ENCODE results near the gene CDC42BPG. TPM values are rescaled to one million over a fixed set of nuclear protein-coding genes. Genes with fewer than 3 reads are reported as not detected.

The CDC42BPG gene
- polyA plus RNA-seq, 1 experiment = 0.02 TPM

DNA sequence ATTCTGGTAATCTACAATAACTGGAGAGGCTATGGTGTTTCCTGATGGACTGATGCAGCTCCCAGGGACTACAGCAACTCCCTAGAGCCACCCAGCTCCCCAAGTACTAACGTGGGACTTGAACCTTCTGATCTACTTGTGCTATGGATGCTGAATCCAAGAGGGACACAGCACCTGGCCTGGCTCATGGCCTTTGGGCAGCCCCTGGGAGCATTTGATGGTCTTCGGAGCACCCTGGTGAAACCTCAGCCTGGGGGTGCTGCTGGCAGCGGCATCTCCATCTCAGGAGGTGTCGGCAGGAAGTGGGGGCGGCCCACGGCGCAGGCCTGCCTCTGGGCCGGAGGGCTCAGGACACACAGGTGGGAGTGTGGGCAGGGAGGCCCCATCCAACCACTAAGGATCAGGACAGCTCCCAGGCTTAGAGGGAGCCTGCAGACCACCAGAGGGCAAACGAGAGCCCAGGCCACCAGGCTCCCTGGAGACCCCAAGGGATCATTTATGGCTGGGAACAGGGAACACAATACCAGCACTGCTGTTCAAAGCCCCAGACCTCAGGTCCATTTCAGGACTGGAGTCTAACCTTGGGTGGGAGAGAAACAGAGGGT lies 25.2 kb upstream of the CDC42BPG start:
- CTCF ChIA-PET = interaction anchor here (1.0 to 3.6 kb wide), 7 partner anchors 8 to 249 kb away, joined by 3 to 11 read pairs (median 5); partner anchors contain the start of genes CDC42BPG and EHD1
- Histone ChIP-seq H3K9me3 (ENCODE audit: control insufficient read depth, insufficient read depth, low read length) (no peaks in the 10 kb centered on the region; the same call in 1 of the 2 replicates), H3K27me3 (ENCODE audit: control insufficient read depth, insufficient read depth, low read length) (no peaks in the 10 kb centered on the region), H3K27ac (ENCODE audit: low read depth, low read length) (peak overlapping the region; percentile 95), H3K4me3 (ENCODE audit: low read depth, low read length) (peak overlapping the region; percentile 5; the same call in 1 of the 2 replicates)
- POLR2A ChIA-PET = interaction anchor here (0.6 to 9.3 kb wide), 10 partner anchors 8 to 629 kb away, joined by 3 to 105 read pairs (median 4); partner anchors contain the start of genes EHD1, MALAT1 and SF1
- no peak for DNase-seq (ENCODE audit: low read depth, low spot score)
- peak; percentile 46 for TF ChIP-seq CTCF (IDR thresholded peaks at IDR 0.05; ENCODE audit: low read depth, low read length)

DNA sequence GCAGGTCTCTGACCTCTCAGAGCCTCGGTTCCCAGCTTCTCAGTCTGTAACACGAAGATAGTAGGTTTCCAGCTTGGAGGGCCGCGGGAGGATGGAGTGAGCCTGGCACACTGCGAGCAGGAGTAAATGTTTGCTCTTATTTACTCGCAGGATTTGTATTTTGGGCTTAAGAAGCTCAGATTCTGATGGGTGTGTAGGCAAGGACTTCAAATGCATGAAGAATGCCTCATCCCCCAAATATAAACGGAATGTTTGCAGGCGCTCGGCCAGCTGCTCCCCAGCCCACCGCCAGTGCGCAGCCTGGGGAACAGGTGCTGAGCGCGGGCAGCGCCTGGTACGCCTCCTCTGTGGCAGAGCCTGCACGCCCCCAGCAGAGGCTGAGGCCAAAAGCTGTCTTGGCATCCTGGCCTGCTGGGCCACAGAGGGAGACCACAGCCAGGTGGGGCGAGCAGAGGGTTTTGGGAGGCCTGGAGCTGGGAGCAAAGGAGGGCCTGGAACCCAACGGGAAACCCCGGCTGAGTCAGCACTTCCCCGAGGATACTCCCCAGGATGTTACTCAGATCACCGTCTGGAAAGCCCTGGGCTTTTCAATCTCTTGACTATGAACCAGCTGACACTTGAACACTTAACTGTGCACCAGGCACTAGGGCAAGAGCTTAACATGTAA lies 24.6 kb upstream of the CDC42BPG start:
- ChIA-PET POLR2A (interaction anchor here (0.9 to 9.3 kb wide), 9 partner anchors 9 to 630 kb away, joined by 3 to 105 read pairs (median 4); partner anchors contain the start of genes EHD1, MALAT1 and SF1), CTCF (interaction anchor here (0.8 to 3.6 kb wide), 9 partner anchors 8 to 249 kb away, joined by 3 to 11 read pairs (median 4); partner anchors contain the start of genes CDC42BPG and EHD1)
- Histone ChIP-seq H3K27me3 (ENCODE audit: control insufficient read depth, insufficient read depth, low read length) (no peaks in the 10 kb centered on the region), H3K4me3 (ENCODE audit: low read depth, low read length) (peak overlapping the region; percentile 21), H3K9me3 (ENCODE audit: control insufficient read depth, insufficient read depth, low read length) (no peaks in the 10 kb centered on the region; the same call in 1 of the 2 replicates), H3K27ac (ENCODE audit: low read depth, low read length) (peak overlapping the region; percentile 95)
- 0 out of 2 replicates have a peak, but pooled peaks have one; percentile 4 for TF ChIP-seq CTCF (IDR thresholded peaks at IDR 0.05; ENCODE audit: low read depth, low read length)
- DNase-seq (ENCODE audit: low read depth, low spot score) = peak; percentile 81

DNA sequence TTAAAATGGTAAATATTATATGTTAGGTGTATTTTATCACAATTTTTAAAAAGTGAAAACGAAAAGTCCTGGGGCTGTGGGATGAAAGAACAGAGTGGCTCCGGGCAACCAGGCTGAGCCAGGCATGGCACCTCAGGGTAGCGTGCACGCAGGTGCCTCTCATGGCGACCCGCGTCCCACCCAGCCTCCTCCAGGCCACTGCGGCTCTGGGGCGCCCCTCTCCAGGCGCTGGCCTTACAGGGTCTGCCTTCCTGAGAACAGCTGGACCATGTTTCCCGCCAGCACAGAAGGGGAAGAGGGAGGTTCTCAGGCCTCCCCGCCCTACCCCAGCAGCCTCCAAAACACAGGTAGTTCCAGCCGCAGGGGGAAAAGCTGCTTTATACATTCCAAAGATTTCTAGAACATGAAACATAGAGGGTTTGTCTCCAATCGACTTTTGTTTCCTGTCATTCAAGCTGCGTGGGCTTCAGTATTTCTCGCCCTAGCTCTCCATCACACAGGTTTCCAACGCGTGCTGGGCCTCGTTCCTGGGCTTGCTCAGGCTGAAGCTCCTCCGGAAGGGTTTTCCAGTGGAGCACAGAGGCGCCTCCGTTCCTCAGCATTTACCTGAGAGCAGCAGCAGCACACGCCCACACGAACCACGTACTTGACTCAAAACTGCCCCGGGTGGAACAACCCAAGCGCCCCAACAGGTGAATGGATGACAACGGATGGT lies 23.5 kb upstream of the CDC42BPG start:
- no peak for DNase-seq (ENCODE audit: low read depth, low spot score)
- ChIA-PET CTCF (interaction anchor here (1.0 to 3.6 kb wide), 3 partner anchors 19 to 24 kb away, joined by 3 to 11 read pairs (median 5); partner anchors contain the start of gene CDC42BPG), POLR2A (interaction anchor here (1.5 to 9.3 kb wide), 3 partner anchors 10 to 20 kb away, joined by 4 to 105 read pairs (median 37); partner anchors contain the start of gene EHD1)
- H3K27ac ChIP-seq (ENCODE audit: low read depth, low read length) = peak overlapping the region; percentile 95
- H3K27me3 ChIP-seq (ENCODE audit: control insufficient read depth, insufficient read depth, low read length) = no peaks in the 10 kb centered on the region
- H3K9me3 ChIP-seq (ENCODE audit: control insufficient read depth, insufficient read depth, low read length) = no peaks in the 10 kb centered on the region; the same call in 1 of the 2 replicates
- no peak overlapping the region for H3K4me3 ChIP-seq (ENCODE audit: low read depth, low read length)
- TF ChIP-seq CTCF (IDR thresholded peaks at IDR 0.05; ENCODE audit: low read depth, low read length) = no peak

GRCh38 chr11:64866173-64866491 lies 21.7 kb upstream of the CDC42BPG start:
- Histone ChIP-seq H3K27ac (ENCODE audit: low read depth, low read length) (peak overlapping the region; percentile 57), H3K4me3 (ENCODE audit: low read depth, low read length) (no peak overlapping the region), H3K9me3 (ENCODE audit: control insufficient read depth, insufficient read depth, low read length) (no peaks in the 10 kb centered on the region; the same call in 1 of the 2 replicates), H3K27me3 (ENCODE audit: control insufficient read depth, insufficient read depth, low read length) (no peaks in the 10 kb centered on the region)
- CTCF ChIA-PET = interaction anchor here (1.5 to 2.8 kb wide), 2 partner anchors 12 to 21 kb away, joined by 4 to 19 read pairs; no protein-coding TSS in a partner anchor
- no peak for TF ChIP-seq CTCF (IDR thresholded peaks at IDR 0.05; ENCODE audit: low read depth, low read length)
- POLR2A ChIA-PET = interaction anchor here (9.3 kb wide), 1 partner anchor 11 kb away, joined by 105 read pairs; the partner anchor contains the start of gene EHD1
- DNase-seq (ENCODE audit: low read depth, low spot score) = no peak

Measured in AG04450 (cell line).